DOHH2 (cell line): ENCODE data around the gene L3MBTL2.

ENCODE experiments used
- EZH2phosphoT487 ChIP-seq: fragments of 200-600 bp; sonication (generic); IDR thresholded peaks from 2 replicates; pipeline ENCODE4 v1.6.1; 2017; ENCODE audit warnings: borderline replicate concordance, mild to moderate bottlenecking, antibody characterized with exemption, low read length, moderate library complexity, mixed read lengths
- TF ChIP-seq, protein P1 (sequence below): fragments of 200-600 bp; sonication (generic); IDR thresholded peaks from one replicate; pipeline ENCODE4 v1.5.1; 2014; ENCODE audit warnings: antibody characterized with exemption, mild to moderate bottlenecking, low read depth, low read length; ENCODE audit not compliant: poor library complexity, severe bottlenecking

DNA sequence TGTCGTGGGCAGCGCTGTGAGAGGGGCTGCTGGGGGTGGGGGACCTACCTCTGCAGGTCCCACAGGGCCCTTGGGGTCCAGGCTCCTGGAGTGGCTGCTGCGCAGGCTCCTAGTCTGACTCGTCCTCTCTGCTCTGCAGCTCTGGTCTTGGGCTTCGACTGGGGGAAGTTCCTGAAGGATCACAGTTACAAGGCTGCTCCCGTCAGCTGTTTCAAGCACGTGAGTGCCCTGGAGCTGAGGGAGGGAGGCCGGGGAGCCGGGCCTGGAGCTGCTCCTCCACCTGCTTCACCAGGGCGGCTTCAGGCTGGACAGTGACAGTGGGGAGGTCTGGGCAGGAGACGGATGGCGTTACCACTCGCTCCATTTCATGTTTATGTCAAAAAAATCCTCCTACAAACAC lies 11.9 kb downstream of the L3MBTL2 start:
- TF ChIP-seq, protein P1, sequence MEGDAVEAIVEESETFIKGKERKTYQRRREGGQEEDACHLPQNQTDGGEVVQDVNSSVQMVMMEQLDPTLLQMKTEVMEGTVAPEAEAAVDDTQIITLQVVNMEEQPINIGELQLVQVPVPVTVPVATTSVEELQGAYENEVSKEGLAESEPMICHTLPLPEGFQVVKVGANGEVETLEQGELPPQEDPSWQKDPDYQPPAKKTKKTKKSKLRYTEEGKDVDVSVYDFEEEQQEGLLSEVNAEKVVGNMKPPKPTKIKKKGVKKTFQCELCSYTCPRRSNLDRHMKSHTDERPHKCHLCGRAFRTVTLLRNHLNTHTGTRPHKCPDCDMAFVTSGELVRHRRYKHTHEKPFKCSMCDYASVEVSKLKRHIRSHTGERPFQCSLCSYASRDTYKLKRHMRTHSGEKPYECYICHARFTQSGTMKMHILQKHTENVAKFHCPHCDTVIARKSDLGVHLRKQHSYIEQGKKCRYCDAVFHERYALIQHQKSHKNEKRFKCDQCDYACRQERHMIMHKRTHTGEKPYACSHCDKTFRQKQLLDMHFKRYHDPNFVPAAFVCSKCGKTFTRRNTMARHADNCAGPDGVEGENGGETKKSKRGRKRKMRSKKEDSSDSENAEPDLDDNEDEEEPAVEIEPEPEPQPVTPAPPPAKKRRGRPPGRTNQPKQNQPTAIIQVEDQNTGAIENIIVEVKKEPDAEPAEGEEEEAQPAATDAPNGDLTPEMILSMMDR = no peak
- no peak for TF ChIP-seq EZH2phosphoT487
